Osteocyte (in vitro differentiated cells): ENCODE results near the gene HPSE. TPM values are rescaled to one million over a fixed set of nuclear protein-coding genes. Genes with fewer than 3 reads are reported as not detected.
A peak's percentile ranks its signal among the peaks of the same experiment; 100 is the strongest.

Experiments
- DNase-seq: peaks from one replicate; pipeline ENCODE4 v3.0.0; 2021; ENCODE audit warnings: mixed read lengths; ENCODE audit not compliant: unreplicated experiment; ENCODE audit errors: extremely low spot score
- H3K27ac Mint-ChIP-seq: one replicate; pipeline ENCODE4 v1.8.0; 2021; ENCODE audit warnings: mild to moderate bottlenecking, mixed read lengths; ENCODE audit not compliant: unreplicated experiment
- H3K27me3 Mint-ChIP-seq: one replicate; pipeline ENCODE4 v1.8.0; 2021; ENCODE audit warnings: mixed read lengths; ENCODE audit not compliant: unreplicated experiment
- H3K36me3 Mint-ChIP-seq: one replicate; pipeline ENCODE4 v1.8.0; 2021; ENCODE audit warnings: mixed read lengths; ENCODE audit not compliant: unreplicated experiment
- H3K4me1 Mint-ChIP-seq: one replicate; pipeline ENCODE4 v1.8.0; 2021; ENCODE audit warnings: mixed read lengths; ENCODE audit not compliant: unreplicated experiment
- H3K4me3 Mint-ChIP-seq: one replicate; pipeline ENCODE4 v1.8.0; 2021; ENCODE audit warnings: mild to moderate bottlenecking, moderate library complexity, mixed read lengths; ENCODE audit not compliant: unreplicated experiment
- H3K9me3 Mint-ChIP-seq: one replicate; pipeline ENCODE4 v1.8.0; 2021; ENCODE audit warnings: mixed read lengths; ENCODE audit not compliant: unreplicated experiment
- CTCF ChIP-seq: fragments of 200-600 bp; sonication (generic); IDR thresholded peaks from 2 replicates; pipeline ENCODE4 v1.5.0; 2021; ENCODE audit warnings: antibody characterized with exemption, mild to moderate bottlenecking, moderate library complexity
- total RNA-seq: library from RNA; stranded (reverse); gene quantifications from 2 replicates; pipeline ENCODE4 v1.2.1, GENCODE V29; 2021

The HPSE gene
- total RNA-seq, 1 donor from 2014 or later, result 4.9 TPM

GRCh38 chr4:83261307-83261706 is 73.3 kb downstream of the HPSE start:
- Mint-ChIP-seq H3K36me3 (peaks cover 5% of the 10 kb centered on the region), H3K4me1 (peaks cover 26% of the 10 kb centered on the region), H3K4me3 (no peak overlapping the region), H3K27me3 (no peaks in the 10 kb centered on the region), H3K27ac (no peak overlapping the region), H3K9me3 (no peaks in the 10 kb centered on the region)
- no peak for TF ChIP-seq CTCF
- no peak for DNase-seq

- Mint-ChIP-seq H3K4me3 (no peak overlapping the region), H3K4me1 (peaks cover 39% of the 10 kb centered on the region), H3K36me3 (peaks cover 5% of the 10 kb centered on the region), H3K9me3 (no peaks in the 10 kb centered on the region), H3K27ac (no peak overlapping the region), H3K27me3 (no peaks in the 10 kb centered on the region)
- no peak for DNase-seq
- no peak for TF ChIP-seq CTCF
Measured at GRCh38 chr4:83259586-83259985, 75.1 kb downstream of the HPSE start.

- Mint-ChIP-seq H3K27me3 (no peaks in the 10 kb centered on the region), H3K36me3 (peaks cover 5% of the 10 kb centered on the region), H3K27ac (peak overlapping the region; percentile 99), H3K4me1 (peaks cover 39% of the 10 kb centered on the region), H3K4me3 (no peak overlapping the region), H3K9me3 (no peaks in the 10 kb centered on the region)
- no peak for DNase-seq
- no peak for TF ChIP-seq CTCF
Measured at GRCh38 chr4:83258461-83258860, 76.2 kb downstream of the HPSE start.

- Mint-ChIP-seq H3K27ac (peak overlapping the region; percentile 99), H3K36me3 (peaks cover under 1% of the 10 kb centered on the region), H3K4me3 (no peak overlapping the region), H3K4me1 (peaks cover 39% of the 10 kb centered on the region), H3K9me3 (no peaks in the 10 kb centered on the region), H3K27me3 (no peaks in the 10 kb centered on the region)
- no peak for TF ChIP-seq CTCF
- no peak for DNase-seq
Measured at GRCh38 chr4:83257811-83258210, 76.8 kb downstream of the HPSE start.

- Mint-ChIP-seq H3K4me3 (no peak overlapping the region), H3K27ac (peak overlapping the region; percentile 99), H3K36me3 (no peaks in the 10 kb centered on the region), H3K4me1 (peaks cover 41% of the 10 kb centered on the region), H3K27me3 (no peaks in the 10 kb centered on the region), H3K9me3 (no peaks in the 10 kb centered on the region)
- no peak for TF ChIP-seq CTCF
- DNase-seq, result no peak
Measured at GRCh38 chr4:83255584-83255983, 79.1 kb downstream of the HPSE start.
